ENCODE data around the gene TMCC2.

TMCC2 gene

GRCh38 chr1:205204552-205204951 lies 23.2 kb upstream of the TMCC2 start:
- no peak for TF ChIP-seq ZFX (IDR thresholded peaks at IDR 0.05; ENCODE audit: borderline replicate concordance)
- TF ChIP-seq, protein P1, sequence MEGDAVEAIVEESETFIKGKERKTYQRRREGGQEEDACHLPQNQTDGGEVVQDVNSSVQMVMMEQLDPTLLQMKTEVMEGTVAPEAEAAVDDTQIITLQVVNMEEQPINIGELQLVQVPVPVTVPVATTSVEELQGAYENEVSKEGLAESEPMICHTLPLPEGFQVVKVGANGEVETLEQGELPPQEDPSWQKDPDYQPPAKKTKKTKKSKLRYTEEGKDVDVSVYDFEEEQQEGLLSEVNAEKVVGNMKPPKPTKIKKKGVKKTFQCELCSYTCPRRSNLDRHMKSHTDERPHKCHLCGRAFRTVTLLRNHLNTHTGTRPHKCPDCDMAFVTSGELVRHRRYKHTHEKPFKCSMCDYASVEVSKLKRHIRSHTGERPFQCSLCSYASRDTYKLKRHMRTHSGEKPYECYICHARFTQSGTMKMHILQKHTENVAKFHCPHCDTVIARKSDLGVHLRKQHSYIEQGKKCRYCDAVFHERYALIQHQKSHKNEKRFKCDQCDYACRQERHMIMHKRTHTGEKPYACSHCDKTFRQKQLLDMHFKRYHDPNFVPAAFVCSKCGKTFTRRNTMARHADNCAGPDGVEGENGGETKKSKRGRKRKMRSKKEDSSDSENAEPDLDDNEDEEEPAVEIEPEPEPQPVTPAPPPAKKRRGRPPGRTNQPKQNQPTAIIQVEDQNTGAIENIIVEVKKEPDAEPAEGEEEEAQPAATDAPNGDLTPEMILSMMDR (IDR thresholded peaks at IDR 0.05) = no peak
- H3K27ac ChIP-seq = no peak overlapping the region

DNA sequence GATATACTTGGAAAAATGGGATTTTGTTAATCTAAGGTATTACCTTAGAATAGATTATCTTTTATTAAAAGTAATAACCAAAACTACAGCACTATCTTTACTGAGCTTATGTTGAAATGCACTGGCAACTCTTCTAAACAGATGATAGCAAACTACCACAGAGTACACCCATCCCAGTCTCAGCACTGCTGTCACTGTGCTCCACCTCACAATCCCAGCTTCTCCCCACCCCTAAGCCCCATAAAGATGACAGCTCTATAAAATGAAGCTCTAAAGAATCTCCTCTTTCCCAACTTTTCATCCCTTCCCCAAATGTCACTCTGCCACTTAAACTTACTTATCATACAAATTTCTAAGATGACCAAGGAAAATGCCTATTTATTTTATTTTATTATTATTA lies 22.7 kb upstream of the TMCC2 start:
- TF ChIP-seq ZFX (IDR thresholded peaks at IDR 0.05; ENCODE audit: borderline replicate concordance) = no peak
- TF ChIP-seq, protein P1 (IDR thresholded peaks at IDR 0.05) = no peak
- H3K27ac ChIP-seq = no peak overlapping the region

DNA sequence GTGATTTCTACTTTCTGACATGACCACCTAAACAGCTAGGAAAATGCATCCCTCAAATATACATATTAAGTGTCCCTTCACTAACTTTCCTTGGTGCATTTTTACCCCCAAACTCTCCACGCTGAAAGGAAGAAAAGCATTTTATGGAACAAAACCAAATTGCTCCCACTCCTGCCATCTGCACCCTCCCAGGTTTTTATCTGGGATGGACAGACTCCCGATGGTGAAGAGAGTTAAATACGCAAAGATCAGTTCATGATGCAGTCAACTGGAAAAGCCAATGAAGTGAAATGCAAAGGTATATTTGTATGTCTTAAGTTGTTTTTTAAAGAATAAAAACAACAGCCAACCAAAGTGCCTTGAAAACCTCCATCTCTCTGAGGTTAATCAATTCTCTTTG lies 18.9 kb upstream of the TMCC2 start:
- H3K27ac ChIP-seq = no peak overlapping the region

GRCh38 chr1:205210756-205211168 lies 17.0 kb upstream of the TMCC2 start:
- TF ChIP-seq, protein P1 (IDR thresholded peaks at IDR 0.05) = no peak
- peak overlapping the region; percentile 79 for H3K27ac ChIP-seq

More for the DNA sequence above, 18.9 kb upstream of the TMCC2 start:
- no peak for TF ChIP-seq ZFX (IDR thresholded peaks at IDR 0.05; ENCODE audit: borderline replicate concordance)
- TF ChIP-seq, protein P1 (IDR thresholded peaks at IDR 0.05) = no peak

DNA sequence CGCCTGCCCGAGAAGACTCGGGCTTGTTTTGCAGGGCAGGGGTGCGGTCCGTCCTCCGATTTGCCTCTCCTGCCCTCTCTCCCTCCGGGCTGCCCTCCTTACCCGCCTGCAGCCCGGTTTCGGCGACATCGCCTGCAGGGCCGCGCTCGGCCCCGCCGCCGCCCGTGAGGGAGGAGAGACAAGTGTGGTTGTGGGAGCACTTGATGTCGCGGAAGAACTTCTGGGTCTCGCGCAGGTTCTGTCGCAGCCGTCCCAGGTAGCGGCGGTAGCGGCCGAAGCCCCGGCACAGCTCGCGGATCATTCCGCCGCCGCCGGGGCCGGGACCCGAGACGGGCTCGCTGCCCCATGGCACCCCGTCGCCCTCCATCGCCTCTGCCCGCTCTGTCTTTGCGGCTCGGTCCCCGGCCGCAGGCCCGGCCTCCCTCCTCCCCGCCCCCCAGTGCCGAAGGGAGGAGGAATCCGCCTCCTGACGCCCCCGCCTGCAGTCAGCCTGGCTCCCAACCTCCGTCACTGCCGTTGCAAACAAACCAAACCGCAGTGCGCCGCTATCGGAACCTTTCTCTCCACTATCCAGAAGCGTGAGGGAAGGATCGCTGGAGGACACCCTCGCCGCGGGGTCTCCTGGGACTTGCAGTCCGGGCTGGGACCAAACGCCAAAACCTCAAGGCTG lies 16.4 kb upstream of the TMCC2 start, which contains the start of gene DSTYK:
Gene DSTYK (minus strand): TSS at position 534 of the 670 bp plus-strand sequence. CDS start 167 bp downstream, at position 367.
- TF ChIP-seq, protein P1 (IDR thresholded peaks at IDR 0.05) = no peak
- TF ChIP-seq ZFX (IDR thresholded peaks at IDR 0.05; ENCODE audit: borderline replicate concordance) = no peak
- peak within 1 kb of the TSS; percentile 79 for H3K27ac ChIP-seq

DNA sequence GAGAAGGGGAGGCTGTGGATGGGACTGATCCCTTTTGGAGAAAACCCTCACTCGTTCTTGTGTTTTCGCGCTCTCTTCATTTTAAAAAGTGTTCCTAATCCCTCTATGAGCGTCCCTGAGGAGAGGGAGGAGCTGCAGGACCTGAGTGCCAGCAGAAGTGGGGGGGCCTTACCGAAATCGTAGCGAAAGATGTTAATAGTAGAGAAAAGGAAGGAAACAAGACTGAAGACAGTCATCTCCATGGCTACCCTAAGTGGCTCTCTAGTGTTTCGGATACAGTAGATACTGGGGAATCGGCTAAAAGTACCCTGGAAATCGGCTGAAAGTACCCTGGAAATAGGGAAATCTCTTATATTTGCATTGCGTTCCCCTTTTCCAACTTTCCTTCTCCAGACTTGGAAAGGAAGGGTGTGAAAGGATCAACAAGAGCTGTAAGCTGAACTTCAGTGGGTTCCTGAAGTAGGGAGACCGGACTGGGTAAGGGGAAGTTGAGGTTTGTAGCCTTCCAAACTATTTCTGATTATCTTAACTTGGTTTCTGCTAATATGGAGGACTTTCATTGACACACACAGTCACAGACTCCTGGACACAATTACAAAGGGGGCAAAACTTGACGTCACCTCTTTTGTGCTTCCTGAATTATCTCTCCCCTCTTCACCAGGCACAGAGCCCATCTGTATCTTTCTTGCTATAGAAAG lies 15.8 kb upstream of the TMCC2 start:
- peak overlapping the region; percentile 79 for H3K27ac ChIP-seq
- TF ChIP-seq ZFX (IDR thresholded peaks at IDR 0.05; ENCODE audit: borderline replicate concordance) = no peak
- TF ChIP-seq, protein P1 (IDR thresholded peaks at IDR 0.05) = no peak

GRCh38 chr1:205214756-205215155 lies 13.0 kb upstream of the TMCC2 start:
- no peak overlapping the region for H3K27ac ChIP-seq
- TF ChIP-seq, protein P1 (IDR thresholded peaks at IDR 0.05) = no peak
- TF ChIP-seq ZFX (IDR thresholded peaks at IDR 0.05; ENCODE audit: borderline replicate concordance) = no peak
